ENCODE results near the gene ASAH2B. TPM values are rescaled to one million over a fixed set of nuclear protein-coding genes. Genes with fewer than 3 reads are reported as not detected.
"Not testable (repeated sequence)": the region's sequence is repeated elsewhere in the genome, so short reads cannot be mapped to it uniquely, and the experiment has no call there.

The ASAH2B gene
- total RNA-seq: 1 to 10 TPM in 3 of 4 donors, under 1 TPM in 1; 0.37 to 4.8 (median 3.7) TPM

GRCh38 chr10:50739618-50740292 is at the start of gene ASAH2B:
TSS of gene ASAH2B (plus strand) at chr10:50739936. CDS start at chr10:50745131, 5,195 bp downstream.
- in situ Hi-C loops (cut with MboI; ENCODE audit: low pct_ligation_motif_present in 1 of 4, low pct_unique_long_range_greater_than_20kb in 1 of 4, low sequenced_read_pairs in 3 of 4) (no loop called here), intact Hi-C loops (cut with DNase I; ENCODE audit: low total_unique reads) (no loop called here)
- WGBS, 2 donors (ENCODE audit: low coverage in 1 of 2): 0% methylated on average over 53 of the region's 62 CpGs; no CpG with 5 or more reads in 1 of the 2 donors
- H3K9me3 ChIP-seq: no peaks in the 10 kb centered on the region
- H3K36me3 ChIP-seq: no peaks in the 10 kb centered on the region
- DNase-seq: peak; percentile 84
- peak within 1 kb of the TSS; percentile 63 to 87 (median 74) for H3K4me3 ChIP-seq
- TF ChIP-seq CTCF (IDR thresholded peaks at IDR 0.05) (no peak), EP300 (IDR thresholded peaks at IDR 0.05; ENCODE audit: low read depth) (no peak), POLR2A (IDR thresholded peaks at IDR 0.05) (no peak), POLR2AphosphoS5 (IDR thresholded peaks at IDR 0.05) (no peak)
- H3K4me1 ChIP-seq: peaks cover 0 to 13% (median 2%) of the 10 kb centered on the region in 4 donors
- H3K27me3 ChIP-seq: peaks cover 12% of the 10 kb centered on the region
- H3K27ac ChIP-seq: peak within 1 kb of the TSS; percentile 73 to 86 (median 80)

GRCh38 chr10:50697819-50698218 is 41.9 kb upstream of the ASAH2B start:
- H3K4me3 ChIP-seq; H3K36me3 ChIP-seq; H3K27ac ChIP-seq; H3K9me3 ChIP-seq; in situ Hi-C loops (cut with MboI; ENCODE audit: low pct_ligation_motif_present in 1 of 4, low pct_unique_long_range_greater_than_20kb in 1 of 4, low sequenced_read_pairs in 3 of 4); intact Hi-C loops (cut with DNase I; ENCODE audit: low total_unique reads); DNase-seq; H3K27me3 ChIP-seq; H3K4me1 ChIP-seq: not testable (repeated sequence)
- WGBS, 2 donors (ENCODE audit: low coverage in 1 of 2): no CpG with 5 or more reads among the region's 4 CpGs

- 53% methylated on average over 2 of the region's 5 CpGs; no CpG with 5 or more reads in 1 of the 2 donors for WGBS, 2 donors (ENCODE audit: low coverage in 1 of 2)
- H3K9me3 ChIP-seq; H3K27ac ChIP-seq; H3K27me3 ChIP-seq; H3K4me3 ChIP-seq; DNase-seq; in situ Hi-C loops (cut with MboI; ENCODE audit: low pct_ligation_motif_present in 1 of 4, low pct_unique_long_range_greater_than_20kb in 1 of 4, low sequenced_read_pairs in 3 of 4); intact Hi-C loops (cut with DNase I; ENCODE audit: low total_unique reads); H3K36me3 ChIP-seq; H3K4me1 ChIP-seq: not testable (repeated sequence)
These were observed 37.8 kb upstream of the ASAH2B start for GRCh38 chr10:50701947-50702346.

- DNase-seq; H3K36me3 ChIP-seq; H3K4me3 ChIP-seq; in situ Hi-C loops (cut with MboI; ENCODE audit: low pct_ligation_motif_present in 1 of 4, low pct_unique_long_range_greater_than_20kb in 1 of 4, low sequenced_read_pairs in 3 of 4); H3K4me1 ChIP-seq; H3K9me3 ChIP-seq; intact Hi-C loops (cut with DNase I; ENCODE audit: low total_unique reads); H3K27ac ChIP-seq; H3K27me3 ChIP-seq: not testable (repeated sequence)
- 96% methylated on average over 4 of the region's 7 CpGs; no CpG with 5 or more reads in 1 of the 2 donors for WGBS, 2 donors (ENCODE audit: low coverage in 1 of 2)
These were observed 36.7 kb upstream of the ASAH2B start for GRCh38 chr10:50702997-50703396.

GRCh38 chr10:50704436-50705079 is 35.2 kb upstream of the ASAH2B start:
- H3K4me3 ChIP-seq; H3K27ac ChIP-seq; DNase-seq; H3K27me3 ChIP-seq; intact Hi-C loops (cut with DNase I; ENCODE audit: low total_unique reads); H3K36me3 ChIP-seq; H3K4me1 ChIP-seq; H3K9me3 ChIP-seq; in situ Hi-C loops (cut with MboI; ENCODE audit: low pct_ligation_motif_present in 1 of 4, low pct_unique_long_range_greater_than_20kb in 1 of 4, low sequenced_read_pairs in 3 of 4): not testable (repeated sequence)
- 67% methylated on average over 5 of the region's 5 CpGs; no CpG with 5 or more reads in 1 of the 2 donors for WGBS, 2 donors (ENCODE audit: low coverage in 1 of 2)

GRCh38 chr10:50706006-50706405 is 33.7 kb upstream of the ASAH2B start:
- H3K4me3 ChIP-seq; in situ Hi-C loops (cut with MboI; ENCODE audit: low pct_ligation_motif_present in 1 of 4, low pct_unique_long_range_greater_than_20kb in 1 of 4, low sequenced_read_pairs in 3 of 4); H3K36me3 ChIP-seq; H3K9me3 ChIP-seq; DNase-seq; H3K27ac ChIP-seq; H3K4me1 ChIP-seq; intact Hi-C loops (cut with DNase I; ENCODE audit: low total_unique reads); H3K27me3 ChIP-seq: not testable (repeated sequence)
- 55% methylated on average over 1 of the region's 1 CpG; no CpG with 5 or more reads in 1 of the 2 donors for WGBS, 2 donors (ENCODE audit: low coverage in 1 of 2)

- in situ Hi-C loops (cut with MboI; ENCODE audit: low pct_ligation_motif_present in 1 of 4, low pct_unique_long_range_greater_than_20kb in 1 of 4, low sequenced_read_pairs in 3 of 4); H3K27ac ChIP-seq; H3K4me1 ChIP-seq; H3K27me3 ChIP-seq; H3K4me3 ChIP-seq; H3K9me3 ChIP-seq; intact Hi-C loops (cut with DNase I; ENCODE audit: low total_unique reads); H3K36me3 ChIP-seq; DNase-seq: not testable (repeated sequence)
- 85% methylated on average over 8 of the region's 13 CpGs; no CpG with 5 or more reads in 1 of the 2 donors for WGBS, 2 donors (ENCODE audit: low coverage in 1 of 2)
These were observed 29.5 kb upstream of the ASAH2B start for GRCh38 chr10:50710241-50710640.

GRCh38 chr10:50723812-50724211 is 15.9 kb upstream of the ASAH2B start:
- H3K4me1 ChIP-seq; H3K4me3 ChIP-seq; in situ Hi-C loops (cut with MboI; ENCODE audit: low pct_ligation_motif_present in 1 of 4, low pct_unique_long_range_greater_than_20kb in 1 of 4, low sequenced_read_pairs in 3 of 4); DNase-seq; H3K9me3 ChIP-seq; H3K27ac ChIP-seq; intact Hi-C loops (cut with DNase I; ENCODE audit: low total_unique reads); H3K36me3 ChIP-seq; H3K27me3 ChIP-seq: not testable (repeated sequence)
- 52 to 61% methylated on average over 3 to 5 of the region's 5 CpGs for WGBS, 2 donors (ENCODE audit: low coverage in 1 of 2)

- intact Hi-C loops (cut with DNase I; ENCODE audit: low total_unique reads); DNase-seq; H3K9me3 ChIP-seq; H3K27ac ChIP-seq; in situ Hi-C loops (cut with MboI; ENCODE audit: low pct_ligation_motif_present in 1 of 4, low pct_unique_long_range_greater_than_20kb in 1 of 4, low sequenced_read_pairs in 3 of 4); H3K36me3 ChIP-seq; H3K4me3 ChIP-seq; H3K4me1 ChIP-seq: not testable (repeated sequence)
- WGBS, 2 donors (ENCODE audit: low coverage in 1 of 2): 79 to 81% methylated on average over 2 of the region's 2 CpGs
- H3K27me3 ChIP-seq: peaks cover 12% of the 10 kb centered on the region
These were observed 11.6 kb upstream of the ASAH2B start for GRCh38 chr10:50728112-50728511.

Data from transverse colon (tissue), 4 donors.